SU-DHL-6 (cell line): ENCODE data around the gene SDC3.
A peak's percentile ranks its signal among the peaks of the same experiment; 100 is the strongest.

Source experiments
- H2AFZ ChIP-seq: fragments of 200-600 bp; sonication (generic); 2 replicates; pipeline ENCODE4 v1.6.1; 2014; ENCODE audit warnings: low read depth, mild to moderate bottlenecking, moderate library complexity, mixed read lengths, antibody characterized with exemption, low read length; ENCODE audit not compliant: severe bottlenecking
- H3F3A ChIP-seq: fragments of 200-600 bp; shearing (Covaris generic); 2 replicates; pipeline ENCODE4 v1.6.0; 2016; ENCODE audit warnings: antibody characterized with exemption, mild to moderate bottlenecking; ENCODE audit not compliant: insufficient read depth
- H3K27ac ChIP-seq: fragments of 200-600 bp; sonication (generic); 2 replicates; pipeline ENCODE4 v1.5.1; 2016; ENCODE audit warnings: low read depth, mild to moderate bottlenecking, low read length, moderate library complexity, mixed read lengths
- H3K27me3 ChIP-seq: fragments of 200-600 bp; sonication (generic), shearing (Covaris generic); 2 replicates; pipeline ENCODE4 v1.6.0; 2014; ENCODE audit warnings: mild to moderate bottlenecking, low read length
- H3K36me3 ChIP-seq: fragments of 200-600 bp; sonication (generic); 2 replicates; pipeline ENCODE4 v1.6.1; 2014; ENCODE audit warnings: mild to moderate bottlenecking, low read length, mixed read lengths
- H3K4me2 ChIP-seq: fragments of 300-600, 200-600 bp; shearing (Covaris generic), sonication (generic); 2 replicates; pipeline ENCODE4 v1.6.0; 2014; ENCODE audit warnings: low read length, low read depth, mild to moderate bottlenecking; ENCODE audit not compliant: poor library complexity, severe bottlenecking
- H3K4me3 ChIP-seq: fragments of 200-600 bp; sonication (generic); 2 replicates; pipeline ENCODE4 v1.5.1; 2014; ENCODE audit warnings: antibody characterized with exemption, low read length, mild to moderate bottlenecking, mixed read lengths; ENCODE audit not compliant: insufficient read depth, poor library complexity, severe bottlenecking
- H3K79me2 ChIP-seq: fragments of 200-600 bp; sonication (generic); 2 replicates; pipeline ENCODE4 v1.6.1; 2014; ENCODE audit warnings: mild to moderate bottlenecking, low read length, moderate library complexity; ENCODE audit not compliant: insufficient read depth
- H3K9ac ChIP-seq: fragments of 200-600 bp; sonication (generic); 2 replicates; pipeline ENCODE4 v1.7.0; 2014; ENCODE audit warnings: mild to moderate bottlenecking, low read length
- H3K9me2 ChIP-seq: fragments of 200-600 bp; sonication (generic); replicated peaks from 2 replicates; pipeline ENCODE4 v1.6.1; 2014; ENCODE audit warnings: low read length; ENCODE audit not compliant: insufficient read depth
- H3K9me3 ChIP-seq: fragments of 200-600 bp; sonication (generic); 2 replicates; pipeline ENCODE4 v1.6.1; 2014; ENCODE audit warnings: low read length, mixed read lengths; ENCODE audit not compliant: insufficient read depth
- H4K20me1 ChIP-seq: fragments of 200-600 bp; sonication (generic); 2 replicates; pipeline ENCODE4 v1.6.1; 2014; ENCODE audit warnings: low read depth, mild to moderate bottlenecking, antibody characterized with exemption, low read length, moderate library complexity, mixed read lengths
- CTCF ChIP-seq: fragments of 200-600 bp; sonication (generic); IDR thresholded peaks from one replicate; pipeline ENCODE4 v1.5.1; 2017; ENCODE audit warnings: antibody characterized with exemption, mild to moderate bottlenecking, low read length, moderate library complexity; ENCODE audit not compliant: insufficient read depth, poor library complexity, severe bottlenecking
- EZH2phosphoT487 ChIP-seq: fragments of 200-600 bp; sonication (generic), shearing (Covaris generic); conservative IDR thresholded peaks from 2 replicates; pipeline ENCODE4 v1.6.1; 2018; ENCODE audit warnings: mild to moderate bottlenecking, antibody characterized with exemption, low read length, moderate library complexity, mixed read lengths

The SDC3 gene

GRCh38 chr1:30912224-30912623 lies 3.7 kb upstream of the SDC3 start:
- H4K20me1 ChIP-seq = no peaks in the 10 kb centered on the region
- H3K9ac ChIP-seq = no peak overlapping the region
- H3K79me2 ChIP-seq = no peaks in the 10 kb centered on the region
- H3K27ac ChIP-seq = no peak overlapping the region
- H3K9me3 ChIP-seq = no peaks in the 10 kb centered on the region
- H3K36me3 ChIP-seq = no peaks in the 10 kb centered on the region
- no peaks in the 10 kb centered on the region for H3K9me2 ChIP-seq
- H2AFZ ChIP-seq = no peak overlapping the region
- no peaks in the 10 kb centered on the region for H3K27me3 ChIP-seq
- no peak overlapping the region for H3K4me3 ChIP-seq
- H3F3A ChIP-seq = no peaks in the 10 kb centered on the region
- H3K4me2 ChIP-seq = no peak overlapping the region
- TF ChIP-seq EZH2phosphoT487 (no peak), CTCF (no peak)

- Histone ChIP-seq H2AFZ (no peak overlapping the region), H3K79me2 (no peaks in the 10 kb centered on the region), H4K20me1 (no peaks in the 10 kb centered on the region), H3K27me3 (no peaks in the 10 kb centered on the region), H3F3A (no peaks in the 10 kb centered on the region), H3K27ac (no peak overlapping the region), H3K9me3 (no peaks in the 10 kb centered on the region), H3K36me3 (no peaks in the 10 kb centered on the region), H3K9ac (no peak overlapping the region), H3K9me2 (no peaks in the 10 kb centered on the region), H3K4me3 (no peak overlapping the region), H3K4me2 (no peak overlapping the region)
- TF ChIP-seq EZH2phosphoT487 (no peak), CTCF (peak; percentile 60)
These were observed 2.7 kb upstream of the SDC3 start for GRCh38 chr1:30911059-30911954.

- Histone ChIP-seq H3K79me2 (no peaks in the 10 kb centered on the region), H3K4me3 (no peak overlapping the region), H2AFZ (no peak overlapping the region), H3K36me3 (no peaks in the 10 kb centered on the region), H3F3A (no peaks in the 10 kb centered on the region), H3K27me3 (no peaks in the 10 kb centered on the region), H4K20me1 (no peaks in the 10 kb centered on the region), H3K9ac (no peak overlapping the region), H3K27ac (no peak overlapping the region), H3K9me2 (no peaks in the 10 kb centered on the region), H3K4me2 (no peak overlapping the region), H3K9me3 (no peaks in the 10 kb centered on the region)
- no peak for TF ChIP-seq EZH2phosphoT487
- no peak for TF ChIP-seq CTCF
These were observed 959 bp upstream of the SDC3 start for GRCh38 chr1:30909365-30910068.
